K562 (cell line): ENCODE results near the gene RUNX3. TPM values are rescaled to one million over a fixed set of nuclear protein-coding genes. Genes with fewer than 3 reads are reported as not detected.

Experiments
- CBFA2T3 ChIP-seq: fragments of 450-650 bp; IDR thresholded peaks from 2 replicates; pipeline ENCODE4 v1.6.1; 2017
- CCNT2 ChIP-seq: IDR thresholded peaks from 2 replicates; pipeline ENCODE4 v1.6.1; 2011; ENCODE audit warnings: borderline replicate concordance, low read depth, mild to moderate bottlenecking, moderate library complexity, mixed read lengths, low read length; ENCODE audit not compliant: insufficient read length; ENCODE audit errors: extremely low read depth
- HDAC3 ChIP-seq: fragments of 450-650 bp; IDR thresholded peaks from 2 replicates; pipeline ENCODE4 v1.6.1; 2018; ENCODE audit warnings: borderline replicate concordance, mild to moderate bottlenecking, moderate library complexity; ENCODE audit not compliant: partially characterized antibody
- HDAC8 ChIP-seq: fragments of 450-650 bp; IDR thresholded peaks from 2 replicates; pipeline ENCODE4 v1.6.1; 2016; ENCODE audit warnings: mild to moderate bottlenecking, missing genetic modification characterization, moderate library complexity, missing compliant biosample characterization
- IRF2 ChIP-seq: sonication (generic); formaldehyde crosslinking; IDR thresholded peaks from 2 replicates; pipeline ENCODE4 v1.8.1; 2022; ENCODE audit warnings: mild to moderate bottlenecking, missing genetic modification reagents
- KDM1A ChIP-seq, 2 experiments: fragments of 450-650 bp; IDR thresholded peaks; 2 replicates each; pipeline ENCODE4 v1.6.1; 2016; ENCODE audit warnings: mild to moderate bottlenecking in 2 of 2
- MAFK ChIP-seq: IDR thresholded peaks from 2 replicates; pipeline ENCODE4 v1.6.1; 2011; ENCODE audit warnings: low read length, improper control_type of control experiment
- NCOA4 ChIP-seq: fragments of 450-650 bp; IDR thresholded peaks from 2 replicates; pipeline ENCODE4 v1.6.1; 2018; ENCODE audit warnings: mild to moderate bottlenecking; ENCODE audit not compliant: partially characterized antibody
- POU5F1 ChIP-seq: fragments of 150-350 bp; IDR thresholded peaks from 2 replicates; pipeline ENCODE4 v1.6.1; 2014; ENCODE audit warnings: borderline replicate concordance, low read length, low read depth, mild to moderate bottlenecking; ENCODE audit not compliant: partially characterized antibody
- PTTG1 ChIP-seq: fragments of 450-650 bp; IDR thresholded peaks from 2 replicates; pipeline ENCODE4 v1.6.1; 2016; ENCODE audit warnings: low read depth, mild to moderate bottlenecking, missing genetic modification characterization, missing compliant biosample characterization
- RUNX1 ChIP-seq: sonication (generic); IDR thresholded peaks from 2 replicates; pipeline ENCODE4 v1.6.1; 2016; ENCODE audit warnings: antibody characterized with exemption, low read depth
- SREBF1 ChIP-seq: fragments of 150-350 bp; IDR thresholded peaks from 2 replicates; pipeline ENCODE4 v1.6.1; 2014; ENCODE audit warnings: antibody characterized with exemption, low read depth, low read length, borderline replicate concordance
- YY1 ChIP-seq, 3 experiments: IDR thresholded peaks; 2 replicates each; pipeline ENCODE4 v1.6.1; 2011; ENCODE audit warnings: low read length in 2 of 3, mild to moderate bottlenecking in 2 of 3, moderate library complexity in 2 of 3, borderline replicate concordance in 1 of 3, control low read depth in 1 of 3, low read depth in 1 of 3; ENCODE audit not compliant: insufficient read depth in 3 of 3, insufficient replicate concordance in 2 of 3, control insufficient read depth in 1 of 3, insufficient read length in 1 of 3; ENCODE audit errors: extremely low read depth in 1 of 3
- ZKSCAN3 ChIP-seq: fragments of 250-450 bp; sonication (Bioruptor Pico); IDR thresholded peaks from 2 replicates; pipeline ENCODE4 v1.4.0; 2020
- polyA plus RNA-seq, 8 experiments: library from polyadenylated mRNA; depleted of rRNA in 4 of 8; stranded (reverse) in 5 of 8; unstranded in 3 of 8; fragments of >200 nt; fragmentation: Nextera tagmentation in 2 of 8; fragmentation: Illumina TruSeq in 1 of 8; extraction: Ambion mirVana in 2 of 8; extraction: Trizol in 1 of 8; gene quantifications; 2 replicates each; pipeline versions ENCODE4 v1.2.1 to v1.2.3, GENCODE V29; 2011 to 2014; ENCODE audit warnings: inconsistent platforms in 1 of 8, missing spikeins in 1 of 8
- total RNA-seq, 7 experiments: library from RNA; depleted of rRNA in 6 of 7; stranded (reverse); fragments of >200 nt in 6 of 7; fragmentation: Illumina TruSeq in 2 of 7; extraction: Trizol in 2 of 7; gene quantifications; 2 replicates each; pipeline versions ENCODE4 v1.2.1 to v1.2.3, GENCODE V29; 2011 to 2021; ENCODE audit warnings: low replicate concordance in 1 of 7

Gene RUNX3
- total and polyA plus RNA-seq, 9 of the 15 experiments (the other 6 are each of a cell fraction or from before 2014, with no cell fraction given) = 0.01 to 0.64 (median 0.09) TPM

DNA sequence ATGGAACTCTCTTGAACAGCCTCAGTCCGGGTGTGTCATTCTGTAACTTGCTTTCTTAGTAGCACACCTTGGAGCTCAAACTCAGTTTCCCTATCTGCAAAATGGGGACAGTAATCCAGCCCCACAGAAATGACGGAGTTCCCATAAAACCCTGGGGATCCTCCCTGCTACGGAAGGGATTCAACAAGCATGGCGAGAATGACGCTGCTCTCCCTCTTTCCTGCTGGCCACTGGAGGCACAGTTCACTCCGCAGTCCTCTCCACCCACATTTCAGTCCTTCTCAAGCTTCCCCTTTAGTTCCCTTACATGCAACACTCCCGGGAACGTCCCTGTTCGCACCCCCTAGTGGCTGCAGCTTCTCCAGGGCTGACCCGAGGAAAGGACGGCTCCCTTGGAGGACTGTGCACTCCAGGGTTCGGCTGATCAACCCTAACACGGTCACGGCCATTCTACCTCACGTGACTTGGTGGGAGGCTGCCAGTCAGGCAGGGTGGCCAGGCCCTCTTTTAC lies 20.6 kb downstream of the RUNX3 start (continued):
- TF ChIP-seq PTTG1 (tag) = no peak
- TF ChIP-seq IRF2 (CRISPR knock-in tag) = no peak
- no peak for TF ChIP-seq ZKSCAN3 (CRISPR knock-in tag)
- no peak for TF ChIP-seq HDAC3
- TF ChIP-seq POU5F1 = no peak
- TF ChIP-seq CBFA2T3 = no peak
- TF ChIP-seq HDAC8 (tag) = no peak
- no peak for TF ChIP-seq CCNT2
- TF ChIP-seq YY1 (IDR thresholded peaks at IDR 0.05; ENCODE audit: borderline replicate concordance in 1 of 3, control insufficient read depth in 1 of 3, extremely low read depth in 1 of 3, insufficient read depth in 3 of 3, insufficient read length in 1 of 3, insufficient replicate concordance in 2 of 3, low read depth in 1 of 3, low read length in 2 of 3) = peak in 1 of 3 experiments; percentile 53
- TF ChIP-seq KDM1A (IDR thresholded peaks at IDR 0.05) = peak; percentile 68 to 81
- TF ChIP-seq MAFK = no peak; the same call in 1 of the 2 replicates
- TF ChIP-seq RUNX1 = no peak
- TF ChIP-seq SREBF1 = no peak
- no peak for TF ChIP-seq NCOA4
